GM12892 (cell line): ENCODE results near the gene MLKL.

Experiments
- DNase-seq: peaks from one replicate; pipeline ENCODE4 v3.0.0; 2011; ENCODE audit not compliant: insufficient read length
- FAIRE-seq: peaks from 2 replicates; lab custom pipeline; 2011; peaks lifted over from hg19 to GRCh38; lab: Jason Lieb, UNC
- POLR2A ChIP-seq: IDR thresholded peaks from 2 replicates; pipeline ENCODE4 v1.6.1; 2011; ENCODE audit warnings: low read depth, low read length, control low read depth
- POLR2AphosphoS5 ChIP-seq: IDR thresholded peaks from 2 replicates; pipeline ENCODE4 v1.6.1; 2011; ENCODE audit warnings: low read depth, low read length, control low read depth
- TAF1 ChIP-seq: IDR thresholded peaks from 2 replicates; pipeline ENCODE4 v1.6.1; 2011; ENCODE audit warnings: low read depth, mild to moderate bottlenecking, control low read depth, low read length, borderline replicate concordance

MLKL gene

DNA sequence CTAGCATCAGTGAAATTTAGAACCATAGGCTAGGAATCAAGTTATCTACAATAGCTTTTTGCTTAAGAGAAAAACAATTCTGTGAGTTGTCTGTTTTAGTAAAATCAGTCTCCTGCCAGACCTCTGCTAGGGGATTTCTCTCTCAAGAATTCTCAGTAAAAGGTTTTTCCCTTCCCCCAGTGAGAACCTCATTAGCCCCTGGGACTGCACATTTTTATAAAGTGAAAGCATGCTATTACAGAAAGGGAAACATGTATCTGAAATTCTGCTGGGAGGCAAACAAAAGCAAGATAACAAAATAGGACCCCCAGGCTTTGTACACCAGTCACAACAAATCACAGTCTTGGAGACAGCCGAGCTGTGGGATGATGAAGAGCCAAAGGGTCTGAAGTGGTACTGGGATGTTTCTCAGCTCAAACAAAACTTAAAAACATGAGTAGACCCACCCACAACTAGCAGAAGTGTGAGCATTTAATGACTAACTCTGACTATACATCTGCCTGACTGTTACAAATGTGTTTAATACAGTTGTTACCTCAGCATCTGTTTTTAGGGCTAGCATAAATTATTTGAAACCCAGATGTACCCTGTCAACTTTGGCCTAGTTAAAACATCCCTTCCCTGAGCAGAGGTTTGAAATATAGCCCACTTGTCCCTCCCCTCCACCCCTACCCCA is 73.8 kb downstream of the MLKL start:
- no peak for FAIRE-seq
- no peak for DNase-seq
- TF ChIP-seq TAF1: no peak
- no peak for TF ChIP-seq POLR2AphosphoS5
- TF ChIP-seq POLR2A: no peak

DNA sequence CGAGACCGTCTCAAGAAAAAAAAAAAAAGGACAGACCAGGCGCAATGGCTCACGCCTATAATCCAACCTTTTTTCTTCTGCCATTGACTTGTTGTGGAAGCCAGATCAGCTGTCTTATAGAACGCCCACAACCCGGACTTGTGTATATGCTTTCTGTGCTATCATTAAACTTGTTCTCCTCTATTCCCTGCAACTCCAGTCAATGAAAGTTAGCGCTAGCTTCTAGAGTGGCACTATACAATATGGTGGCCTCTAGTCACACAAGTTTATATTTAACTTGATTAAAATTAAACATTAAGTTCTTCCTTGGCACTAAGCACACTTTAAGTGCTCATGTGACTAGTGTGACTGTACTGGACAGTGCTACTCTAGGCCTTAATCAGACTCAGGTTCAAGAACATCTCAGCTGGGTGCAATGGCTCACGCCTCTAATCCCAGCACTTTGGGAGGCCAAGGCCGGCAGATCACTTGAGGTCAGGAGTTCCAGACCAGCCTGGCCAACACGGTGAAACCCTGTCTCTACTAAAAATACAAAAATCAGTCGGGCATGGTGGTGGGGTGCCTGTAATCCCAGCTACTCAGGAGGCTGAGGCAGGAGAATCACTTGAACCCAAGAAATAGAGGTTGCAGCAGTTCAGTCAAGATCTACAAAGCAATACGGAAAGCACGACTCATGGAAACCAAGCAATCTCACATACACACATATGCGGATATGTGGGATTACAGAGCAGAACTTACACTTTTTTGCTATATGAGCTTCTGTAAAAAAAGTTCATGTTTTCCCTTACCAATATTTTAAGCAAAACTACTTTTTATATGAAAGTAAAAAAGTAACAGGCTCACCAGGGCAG is 74.9 kb downstream of the MLKL start:
- FAIRE-seq (no peak), DNase-seq (no peak)
- no peak for TF ChIP-seq POLR2AphosphoS5
- no peak for TF ChIP-seq POLR2A
- no peak for TF ChIP-seq TAF1

DNA sequence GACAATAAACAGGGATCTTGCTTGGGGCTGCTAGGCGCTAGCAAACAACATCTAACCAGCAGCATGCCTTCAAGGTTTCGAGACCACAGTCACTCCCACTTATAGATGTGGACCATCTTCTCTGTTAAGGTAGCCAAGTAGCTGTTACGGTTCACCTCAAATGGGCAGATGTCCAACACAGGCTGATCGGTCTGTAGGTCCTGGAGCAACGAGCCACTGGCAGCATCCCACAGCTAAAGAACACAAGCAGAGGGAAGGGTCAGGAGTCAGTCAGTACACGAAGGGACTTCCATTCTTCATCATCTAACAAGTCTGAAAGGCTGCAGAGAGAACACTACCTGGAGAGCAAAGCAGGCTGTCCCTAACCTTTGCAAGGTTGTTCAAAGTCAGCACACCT is 76.8 kb downstream of the MLKL start:
- FAIRE-seq (no peak), DNase-seq (no peak)
- TF ChIP-seq POLR2A: no peak
- TF ChIP-seq TAF1: no peak
- no peak for TF ChIP-seq POLR2AphosphoS5

DNA sequence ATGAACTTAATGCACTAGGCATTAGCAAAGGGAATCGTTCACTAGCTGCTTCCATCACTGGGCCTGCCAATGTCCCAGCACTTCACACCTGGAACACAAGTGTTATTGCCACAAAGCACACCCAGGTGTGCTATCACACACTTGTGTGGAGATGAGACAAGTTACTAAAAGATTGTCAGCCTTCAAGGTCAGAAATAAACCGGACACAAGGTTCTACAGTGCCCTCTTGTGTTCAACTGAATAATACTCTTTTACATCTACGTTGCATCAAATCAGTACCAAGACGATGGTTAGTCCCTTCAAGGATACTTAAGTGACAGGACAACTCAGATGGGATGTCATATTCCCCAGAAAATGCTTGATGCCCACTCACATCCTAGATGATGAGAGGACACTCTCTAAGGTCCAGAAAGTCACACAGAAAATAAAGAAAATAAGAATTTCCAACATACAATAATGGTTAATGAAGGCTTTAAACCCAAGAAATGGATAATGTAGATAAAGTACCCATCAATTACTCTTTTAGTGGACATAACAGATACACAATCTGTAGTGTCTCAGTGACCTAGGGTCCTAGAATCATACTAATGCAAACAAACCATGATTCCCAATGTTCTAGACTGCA is 77.3 kb downstream of the MLKL start:
- no peak for TF ChIP-seq POLR2A
- TF ChIP-seq POLR2AphosphoS5: no peak
- TF ChIP-seq TAF1: no peak
- peak; percentile 14 for FAIRE-seq
- no peak for DNase-seq

DNA sequence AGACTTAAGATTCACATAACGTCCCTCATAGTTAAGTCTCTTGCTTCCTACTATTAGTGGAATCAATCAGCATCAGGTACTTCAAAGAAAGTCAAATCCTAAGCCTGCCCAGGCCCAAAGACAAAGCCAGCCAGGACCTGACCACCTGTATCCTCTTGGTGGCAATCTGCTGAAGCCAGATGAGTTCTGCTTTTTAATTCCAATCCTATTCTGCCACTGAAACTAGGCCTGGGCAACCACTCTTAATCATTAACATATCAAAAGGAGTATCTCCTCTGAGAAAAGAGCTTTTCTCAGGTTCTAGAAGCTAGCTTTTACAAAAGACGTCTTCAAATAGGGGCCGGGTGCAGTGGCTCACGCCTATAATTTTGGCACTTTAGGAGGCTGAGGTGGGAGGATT is 78.7 kb downstream of the MLKL start:
- FAIRE-seq (no peak), DNase-seq (no peak)
- no peak for TF ChIP-seq TAF1
- no peak for TF ChIP-seq POLR2AphosphoS5
- no peak for TF ChIP-seq POLR2A
